IMR-90 (cell line): ENCODE measurements around the gene SYT17.

ENCODE experiments used
- BHLHE40 ChIP-seq: fragments of 150-350 bp; IDR thresholded peaks from 2 replicates; pipeline ENCODE4 v1.6.1; 2016; ENCODE audit warnings: mild to moderate bottlenecking, low read depth, low read length
- CEBPB ChIP-seq: IDR thresholded peaks from 2 replicates; pipeline ENCODE4 v1.6.1; 2012; ENCODE audit warnings: low read depth, low read length, improper control_type of control experiment
- CHD1 ChIP-seq: IDR thresholded peaks from 2 replicates; pipeline ENCODE4 v1.6.1; 2012; ENCODE audit warnings: low read depth, low read length, improper control_type of control experiment
- MXI1 ChIP-seq: IDR thresholded peaks from 2 replicates; pipeline ENCODE4 v1.6.1; 2012; ENCODE audit warnings: low read depth, mild to moderate bottlenecking, low read length, moderate library complexity, borderline replicate concordance
- POLR2A ChIP-seq: IDR thresholded peaks from 2 replicates; pipeline ENCODE4 v1.6.1; 2012; ENCODE audit warnings: mild to moderate bottlenecking, low read depth, low read length
- RCOR1 ChIP-seq: IDR thresholded peaks from 2 replicates; pipeline ENCODE4 v1.6.1; 2012; ENCODE audit warnings: mild to moderate bottlenecking, low read length, improper control_type of control experiment; ENCODE audit not compliant: insufficient replicate concordance
- RFX5 ChIP-seq: IDR thresholded peaks from 2 replicates; pipeline ENCODE4 v1.8.0; 2012; ENCODE audit warnings: low read depth, mild to moderate bottlenecking, low read length, moderate library complexity
- SMC3 ChIP-seq: fragments of 150-350 bp; IDR thresholded peaks from 2 replicates; pipeline ENCODE4 v1.6.1; 2016; ENCODE audit warnings: low read depth, mild to moderate bottlenecking, antibody characterized with exemption, low read length, moderate library complexity
- USF2 ChIP-seq: fragments of 150-350 bp; IDR thresholded peaks from 2 replicates; pipeline ENCODE4 v1.6.1; 2017; ENCODE audit warnings: mild to moderate bottlenecking, antibody characterized with exemption, low read length, low read depth
- TF ChIP-seq, protein P1 (sequence below): fragments of 150-350 bp; IDR thresholded peaks from 2 replicates; pipeline ENCODE4 v1.6.1; 2016; ENCODE audit warnings: low read depth, mild to moderate bottlenecking, low read length, moderate library complexity, borderline replicate concordance
- TF ChIP-seq, protein P2 (sequence below): conservative IDR thresholded peaks from 2 replicates; pipeline ENCODE4 v1.5.1; 2012; ENCODE audit warnings: mild to moderate bottlenecking, low read depth, low read length, improper control_type of control experiment

- TF ChIP-seq, protein P1, sequence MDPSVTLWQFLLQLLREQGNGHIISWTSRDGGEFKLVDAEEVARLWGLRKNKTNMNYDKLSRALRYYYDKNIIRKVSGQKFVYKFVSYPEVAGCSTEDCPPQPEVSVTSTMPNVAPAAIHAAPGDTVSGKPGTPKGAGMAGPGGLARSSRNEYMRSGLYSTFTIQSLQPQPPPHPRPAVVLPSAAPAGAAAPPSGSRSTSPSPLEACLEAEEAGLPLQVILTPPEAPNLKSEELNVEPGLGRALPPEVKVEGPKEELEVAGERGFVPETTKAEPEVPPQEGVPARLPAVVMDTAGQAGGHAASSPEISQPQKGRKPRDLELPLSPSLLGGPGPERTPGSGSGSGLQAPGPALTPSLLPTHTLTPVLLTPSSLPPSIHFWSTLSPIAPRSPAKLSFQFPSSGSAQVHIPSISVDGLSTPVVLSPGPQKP = no peak
- TF ChIP-seq, protein P2, sequence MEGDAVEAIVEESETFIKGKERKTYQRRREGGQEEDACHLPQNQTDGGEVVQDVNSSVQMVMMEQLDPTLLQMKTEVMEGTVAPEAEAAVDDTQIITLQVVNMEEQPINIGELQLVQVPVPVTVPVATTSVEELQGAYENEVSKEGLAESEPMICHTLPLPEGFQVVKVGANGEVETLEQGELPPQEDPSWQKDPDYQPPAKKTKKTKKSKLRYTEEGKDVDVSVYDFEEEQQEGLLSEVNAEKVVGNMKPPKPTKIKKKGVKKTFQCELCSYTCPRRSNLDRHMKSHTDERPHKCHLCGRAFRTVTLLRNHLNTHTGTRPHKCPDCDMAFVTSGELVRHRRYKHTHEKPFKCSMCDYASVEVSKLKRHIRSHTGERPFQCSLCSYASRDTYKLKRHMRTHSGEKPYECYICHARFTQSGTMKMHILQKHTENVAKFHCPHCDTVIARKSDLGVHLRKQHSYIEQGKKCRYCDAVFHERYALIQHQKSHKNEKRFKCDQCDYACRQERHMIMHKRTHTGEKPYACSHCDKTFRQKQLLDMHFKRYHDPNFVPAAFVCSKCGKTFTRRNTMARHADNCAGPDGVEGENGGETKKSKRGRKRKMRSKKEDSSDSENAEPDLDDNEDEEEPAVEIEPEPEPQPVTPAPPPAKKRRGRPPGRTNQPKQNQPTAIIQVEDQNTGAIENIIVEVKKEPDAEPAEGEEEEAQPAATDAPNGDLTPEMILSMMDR = peak; percentile 33
- TF ChIP-seq SMC3 = no peak
- TF ChIP-seq POLR2A = no peak
- TF ChIP-seq MXI1 = no peak
- TF ChIP-seq BHLHE40 = no peak
- no peak for TF ChIP-seq RFX5
- TF ChIP-seq CEBPB = no peak
- TF ChIP-seq RCOR1 = no peak
- TF ChIP-seq USF2 = no peak
- TF ChIP-seq CHD1 = no peak
These were observed 55.5 kb downstream of the SYT17 start for GRCh38 chr16:19223235-19224170.
